HCT116 (cell line): ENCODE measurements around the gene BAIAP2. TPM values are rescaled to one million over a fixed set of nuclear protein-coding genes. Genes with fewer than 3 reads are reported as not detected.

Experiments used
- ATAC-seq: fragments of 200-7000 bp; cut with Tn5 transposase; 2 replicates; pipeline ENCODE4 v1.9.1; 2020; ENCODE audit warnings: mild to moderate bottlenecking, moderate library complexity
- BruUV-seq: library from RNA; stranded (reverse); fragments of 400-500 nt; replicated peaks from 2 replicates; lab custom pipeline; 2021; lab: Mats Ljungman, UMichigan
- CTCF ChIA-PET: fragments of 300-600 bp; sonication (Branson Sonifier 250); formaldehyde crosslinking; loops from one replicate; lab custom pipeline; 2021; ENCODE audit warnings: antibody characterized with exemption; lab: Charles Lee
- POLR2A ChIA-PET: fragments of 300-600, 350-600 bp; sonication (Branson Sonifier 250); formaldehyde crosslinking; loops from one replicate; lab custom pipeline; 2021; ENCODE audit warnings: antibody characterized with exemption; lab: Charles Lee
- RAD21 ChIA-PET, 2 experiments: fragments of 300-600 bp; sonication (Branson Sonifier 250); formaldehyde crosslinking; loops; one replicate each; lab custom pipeline; 2023; ENCODE audit warnings: low total read pairs in 2 of 2; ENCODE audit not compliant: uncharacterized antibody in 2 of 2, unreplicated experiment in 2 of 2, low non-redundant PET in 1 of 2; lab: Charles Lee
- DNase-seq: peaks from one replicate; pipeline ENCODE4 v3.0.0-alpha.2; 2010; ENCODE audit warnings: low read depth, low spot score
- H2AFZ ChIP-seq: fragments of 200-600 bp; shearing (Covaris generic), sonication (generic); 2 replicates; pipeline ENCODE4 v1.6.1; 2017; ENCODE audit warnings: low read depth, mixed run types, mixed read lengths, antibody characterized with exemption, low read length; ENCODE audit not compliant: poor library complexity, severe bottlenecking
- H3K27ac ChIP-seq: 2 replicates; pipeline ENCODE4 v1.5.1; 2012; ENCODE audit warnings: low read depth, low read length
- H3K27me3 ChIP-seq: fragments of 200-600 bp; sonication (generic); 2 replicates; pipeline ENCODE4 v1.6.1; 2016; ENCODE audit warnings: mixed run types, low read length, mixed read lengths; ENCODE audit not compliant: insufficient read depth
- H3K36me3 ChIP-seq, 2 experiments: fragments of 200-500 bp in 1 of 2; fragments of 200-600 bp in 1 of 2; sonication (Bioruptor generic) in 1 of 2; sonication (generic) in 1 of 2; 2 replicates each; pipeline versions ENCODE4 v1.5.1 to v1.6.1; 2014 to 2016; ENCODE audit warnings: low read length in 2 of 2, inconsistent platforms in 1 of 2, mixed read lengths in 1 of 2, mixed run types in 1 of 2; ENCODE audit not compliant: insufficient read depth in 2 of 2, control insufficient read depth in 1 of 2
- H3K4me1 ChIP-seq, 2 experiments: fragments of 200-600 bp in 1 of 2; sonication (generic) in 1 of 2; 2 replicates each; pipeline versions ENCODE4 v1.5.1 to v1.6.1; 2012 to 2017; ENCODE audit warnings: low read length in 2 of 2, inconsistent platforms in 1 of 2, mild to moderate bottlenecking in 1 of 2, mixed read lengths in 1 of 2, mixed run types in 1 of 2, moderate library complexity in 1 of 2; ENCODE audit not compliant: insufficient read depth in 2 of 2, control insufficient read depth in 1 of 2
- H3K4me2 ChIP-seq: fragments of 200-600 bp; sonication (generic); 2 replicates; pipeline ENCODE4 v1.6.1; 2017; ENCODE audit warnings: mixed run types, low read length, mixed read lengths
- H3K4me3 ChIP-seq, 2 experiments: fragments of 200-600 bp in 1 of 2; sonication (generic) in 1 of 2; replicated peaks in 1 of 2; 2 replicates each; pipeline ENCODE4 v1.5.1; 2011 to 2016; ENCODE audit warnings: low read length in 2 of 2, control low read depth in 1 of 2, low read depth in 1 of 2, mild to moderate bottlenecking in 1 of 2, mixed read lengths in 1 of 2, mixed run types in 1 of 2
- H3K79me2 ChIP-seq: fragments of 200-600 bp; sonication (generic); 2 replicates; pipeline ENCODE4 v1.6.1; 2017; ENCODE audit warnings: mild to moderate bottlenecking, mixed run types, low read length, moderate library complexity, mixed read lengths; ENCODE audit not compliant: insufficient read depth
- H3K9ac ChIP-seq: fragments of 200-600 bp; sonication (generic); 2 replicates; pipeline ENCODE4 v1.6.1; 2016; ENCODE audit warnings: low read length, mixed read lengths
- H3K9me2 ChIP-seq: fragments of 200-600 bp; sonication (generic), shearing (Covaris generic); 2 replicates; pipeline ENCODE4 v1.6.1; 2017; ENCODE audit warnings: mixed run types, mild to moderate bottlenecking, moderate library complexity; ENCODE audit not compliant: insufficient read depth
- H3K9me3 ChIP-seq, 2 experiments: fragments of 200-500 bp in 1 of 2; fragments of 200-600 bp in 1 of 2; sonication (Bioruptor generic) in 1 of 2; sonication (generic) in 1 of 2; 2 replicates each; pipeline ENCODE4 v1.6.1; 2014 to 2017; ENCODE audit warnings: low read length in 2 of 2, mixed read lengths in 2 of 2, inconsistent platforms in 1 of 2, low read depth in 1 of 2, mild to moderate bottlenecking in 1 of 2, mixed run types in 1 of 2, moderate library complexity in 1 of 2; ENCODE audit not compliant: control insufficient read depth in 1 of 2, insufficient read depth in 1 of 2
- H4K20me1 ChIP-seq: fragments of 200-600 bp; sonication (generic), shearing (Covaris generic); 2 replicates; pipeline ENCODE4 v1.6.1; 2017; ENCODE audit warnings: mixed run types, mild to moderate bottlenecking, moderate library complexity; ENCODE audit not compliant: insufficient read depth
- ATF3 ChIP-seq: IDR thresholded peaks from 2 replicates; pipeline ENCODE4 v1.6.1; 2012
- CEBPB ChIP-seq: IDR thresholded peaks from 2 replicates; pipeline ENCODE4 v1.6.1; 2012; ENCODE audit warnings: low read depth
- EGR1 ChIP-seq: IDR thresholded peaks from 2 replicates; pipeline ENCODE4 v1.6.1; 2012; ENCODE audit warnings: low read depth
- EZH2 ChIP-seq: fragments of 200-600 bp; sonication (generic); IDR thresholded peaks from 2 replicates; pipeline ENCODE4 v1.6.1; 2017; ENCODE audit warnings: antibody characterized with exemption, mixed run types
- JUND ChIP-seq: IDR thresholded peaks from 2 replicates; pipeline ENCODE4 v1.6.1; 2012
- RAD21 ChIP-seq: IDR thresholded peaks from 2 replicates; pipeline ENCODE4 v1.6.1; 2012; ENCODE audit warnings: low read depth, mild to moderate bottlenecking
- SRF ChIP-seq: IDR thresholded peaks from 2 replicates; pipeline ENCODE4 v1.6.1; 2012; ENCODE audit warnings: low read depth
- ZFX ChIP-seq: fragments of 450-650 bp; IDR thresholded peaks from 2 replicates; pipeline ENCODE4 v1.6.1; 2017
- intact Hi-C: fragments of 100-400 bp; cut with micrococcal nuclease; formaldehyde crosslinking; loops from 2 replicates; pipeline ENCODE4 v1.10.0; 2022
- total RNA-seq: library from RNA; stranded (reverse); gene quantifications from one replicate; pipeline ENCODE4 v1.2.1, GENCODE V29; 2021; ENCODE audit not compliant: unreplicated experiment

BAIAP2 gene
- total RNA-seq, 1 experiment from 2014 or later = 105 TPM

- ATAC-seq = no peak
- DNase-seq = no peak
- H3K9ac ChIP-seq = no peak overlapping the region
- BruUV-seq = no TSS peak
- ChIA-PET CTCF (no interaction called here), RAD21 (no interaction called here), POLR2A (no interaction called here)
- no peaks in the 10 kb centered on the region; a peak in 1 of 4 replicates for H3K9me3 ChIP-seq
- no peaks in the 10 kb centered on the region for H3K27me3 ChIP-seq
- no peak overlapping the region for H3K4me2 ChIP-seq
- H3K4me3 ChIP-seq = no peak overlapping the region
- no peaks in the 10 kb centered on the region for H4K20me1 ChIP-seq
- no peak overlapping the region for H2AFZ ChIP-seq
- peaks cover 7% of the 10 kb centered on the region for H3K79me2 ChIP-seq
- H3K9me2 ChIP-seq = no peaks in the 10 kb centered on the region
- intact Hi-C loops = no loop called here
- TF ChIP-seq RAD21 (no peak), SRF (no peak), CEBPB (no peak), EZH2 (no peak), ATF3 (no peak), ZFX (no peak), EGR1 (no peak), JUND (no peak)
- H3K36me3 ChIP-seq = peaks cover 0 to 5% of the 10 kb centered on the region in 2 experiments; a peak in 2 of 4 replicates
- H3K4me1 ChIP-seq = peaks cover 8 to 12% of the 10 kb centered on the region in 2 experiments; a peak in 3 of 4 replicates
- no peak overlapping the region; the same call in 1 of the 2 replicates for H3K27ac ChIP-seq
Observed at GRCh38 chr17:81030741-81031565, 4.0 kb upstream of the BAIAP2 start.
